NCI-H2227 treated with DMSO at 0.1 percent for 48 hours (cell line): ENCODE results near the gene AQP6.

Experiments used
- DNase-seq: peaks from one replicate; lab custom pipeline; 2025; lab: John Stamatoyannopoulos, UW

Gene AQP6

GRCh38 chr12:49972641-49973360 is at the start of gene AQP6:
Gene AQP6 (plus strand): TSS chr12:49972947. CDS start chr12:49973174, 227 bp downstream.
- DNase-seq = no peak

GRCh38 chr12:49923035-49923644 is 49.6 kb upstream of the AQP6 start:
- DNase-seq = no peak

- no peak for DNase-seq
These were observed 48.7 kb upstream of the AQP6 start for GRCh38 chr12:49923880-49924556.

- DNase-seq = no peak
These were observed 48.0 kb upstream of the AQP6 start for GRCh38 chr12:49924628-49925246.

- DNase-seq = no peak
These were observed 47.1 kb upstream of the AQP6 start for GRCh38 chr12:49925433-49926204.

GRCh38 chr12:49928471-49928870 is 44.3 kb upstream of the AQP6 start:
- no peak for DNase-seq

GRCh38 chr12:49929581-49929980 is 43.2 kb upstream of the AQP6 start:
- DNase-seq = no peak

- no peak for DNase-seq
These were observed 42.0 kb upstream of the AQP6 start for GRCh38 chr12:49930515-49931288.

- no peak for DNase-seq
These were observed 40.7 kb upstream of the AQP6 start for GRCh38 chr12:49932023-49932422.

- no peak for DNase-seq
These were observed 40.1 kb upstream of the AQP6 start for GRCh38 chr12:49932533-49933130.

GRCh38 chr12:49933796-49934195 is 39.0 kb upstream of the AQP6 start:
- DNase-seq = no peak

GRCh38 chr12:49934505-49934904 is 38.2 kb upstream of the AQP6 start:
- no peak for DNase-seq

GRCh38 chr12:49936925-49937324 is 35.8 kb upstream of the AQP6 start:
- no peak for DNase-seq

- DNase-seq = no peak
These were observed 35.0 kb upstream of the AQP6 start for GRCh38 chr12:49937639-49938300.

GRCh38 chr12:49939307-49939706 is 33.4 kb upstream of the AQP6 start:
- no peak for DNase-seq

- no peak for DNase-seq
These were observed 33.0 kb upstream of the AQP6 start for GRCh38 chr12:49939707-49940106.

GRCh38 chr12:49941556-49942511 is 30.9 kb upstream of the AQP6 start:
- no peak for DNase-seq

GRCh38 chr12:49942512-49942893 is 30.2 kb upstream of the AQP6 start:
- no peak for DNase-seq
